Measurements from ENCODE around the gene CACFD1. TPM values are rescaled to one million over a fixed set of nuclear protein-coding genes. Genes with fewer than 3 reads are reported as not detected.

CACFD1 gene
- 15.9 TPM for polyA plus RNA-seq

- no peaks in the 10 kb centered on the region for H3K36me3 Mint-ChIP-seq
- no peaks in the 10 kb centered on the region for H3K9me3 Mint-ChIP-seq
- no peaks in the 10 kb centered on the region for H3K27me3 Mint-ChIP-seq
- H3K4me1 Mint-ChIP-seq = peaks cover 16 to 22% (median 20%) of the 10 kb centered on the region in 3 donors
- peak within 1 kb of the TSS; percentile 95 to 98 (median 97) for H3K27ac Mint-ChIP-seq
- peak within 1 kb of the TSS; percentile 87 to 98 (median 98) for H3K4me3 Mint-ChIP-seq
Observed at GRCh38 chr9:133459476-133460404, at the start of gene CACFD1. TSS of gene CACFD1 (plus strand) at chr9:133459978. CDS start at chr9:133460067, 89 bp downstream.

GRCh38 chr9:133415170-133415569 is 44.6 kb upstream of the CACFD1 start:
- H3K36me3 Mint-ChIP-seq = peaks cover 1% of the 10 kb centered on the region
- peaks cover 0 to 1% (median 0%) of the 10 kb centered on the region in 3 donors for H3K9me3 Mint-ChIP-seq
- H3K27me3 Mint-ChIP-seq = no peaks in the 10 kb centered on the region
- peaks cover 22 to 37% (median 32%) of the 10 kb centered on the region in 3 donors for H3K4me1 Mint-ChIP-seq
- peak overlapping the region in 3 of 4 donors; percentile 52 to 93 (median 77) for H3K4me3 Mint-ChIP-seq
- H3K27ac Mint-ChIP-seq = peak overlapping the region; percentile 61 to 94 (median 62)

- H3K36me3 Mint-ChIP-seq = peaks cover 1% of the 10 kb centered on the region
- peaks cover 2% of the 10 kb centered on the region for H3K27me3 Mint-ChIP-seq
- peaks cover 0 to 1% (median 0%) of the 10 kb centered on the region in 3 donors for H3K9me3 Mint-ChIP-seq
- peaks cover 34 to 50% (median 46%) of the 10 kb centered on the region in 3 donors for H3K4me1 Mint-ChIP-seq
- H3K4me3 Mint-ChIP-seq = peak within 1 kb of the TSS; percentile 90 to 96 (median 94)
- peak within 1 kb of the TSS; percentile 88 to 94 (median 91) for H3K27ac Mint-ChIP-seq
Observed at GRCh38 chr9:133417541-133418461, 42.0 kb upstream of the CACFD1 start, which contains the start of gene REXO4. TSS of gene REXO4 (minus strand) at chr9:133418010. CDS start at chr9:133417844, 166 bp downstream.

GRCh38 chr9:133419005-133419404 is 40.8 kb upstream of the CACFD1 start:
- peak overlapping the region; percentile 90 to 96 (median 94) for H3K4me3 Mint-ChIP-seq
- no peaks in the 10 kb centered on the region for H3K36me3 Mint-ChIP-seq
- H3K4me1 Mint-ChIP-seq = peaks cover 36 to 50% (median 46%) of the 10 kb centered on the region in 3 donors
- peaks cover 2% of the 10 kb centered on the region for H3K27me3 Mint-ChIP-seq
- H3K27ac Mint-ChIP-seq = peak overlapping the region; percentile 88 to 94 (median 91)
- H3K9me3 Mint-ChIP-seq = peaks cover 0 to 1% (median 0%) of the 10 kb centered on the region in 3 donors

GRCh38 chr9:133420392-133420827 is 39.4 kb upstream of the CACFD1 start:
- Mint-ChIP-seq H3K4me3 (peak overlapping the region; percentile 51 to 94 (median 68)), H3K36me3 (no peaks in the 10 kb centered on the region), H3K4me1 (peaks cover 36 to 42% (median 37%) of the 10 kb centered on the region in 3 donors), H3K27ac (peak overlapping the region; percentile 93 to 98 (median 95)), H3K27me3 (peaks cover 2% of the 10 kb centered on the region), H3K9me3 (peaks cover 0 to 1% (median 0%) of the 10 kb centered on the region in 3 donors)

GRCh38 chr9:133421615-133422542 is 37.9 kb upstream of the CACFD1 start, which contains the start of gene ADAMTS13:
TSS of gene ADAMTS13 (plus strand) at chr9:133422367. CDS start at chr9:133422444, 77 bp downstream.
- Mint-ChIP-seq H3K4me3 (peak within 1 kb of the TSS in 2 of 4 donors; percentile 64 to 74), H3K4me1 (peaks cover 24 to 34% (median 24%) of the 10 kb centered on the region in 3 donors), H3K27me3 (peaks cover 3% of the 10 kb centered on the region), H3K27ac (peak within 1 kb of the TSS; percentile 93 to 98 (median 95)), H3K36me3 (no peaks in the 10 kb centered on the region), H3K9me3 (peaks cover 0 to 1% (median 0%) of the 10 kb centered on the region in 3 donors)

- Mint-ChIP-seq H3K36me3 (no peaks in the 10 kb centered on the region), H3K4me3 (no peak overlapping the region), H3K4me1 (peaks cover 23 to 30% (median 27%) of the 10 kb centered on the region in 3 donors), H3K27me3 (peaks cover 5% of the 10 kb centered on the region), H3K27ac (peak overlapping the region in 2 of 3 donors; percentile 21 to 46), H3K9me3 (peaks cover 0 to 1% (median 0%) of the 10 kb centered on the region in 3 donors)
Observed at GRCh38 chr9:133423216-133423615, 36.6 kb upstream of the CACFD1 start.

GRCh38 chr9:133424187-133424586 is 35.6 kb upstream of the CACFD1 start:
- no peaks in the 10 kb centered on the region for H3K36me3 Mint-ChIP-seq
- H3K4me1 Mint-ChIP-seq = peaks cover 17 to 23% (median 22%) of the 10 kb centered on the region in 3 donors

GRCh38 chr9:133425049-133425632 is 34.6 kb upstream of the CACFD1 start:
- Mint-ChIP-seq H3K4me1 (peaks cover 14 to 19% (median 18%) of the 10 kb centered on the region in 3 donors), H3K4me3 (no peak overlapping the region), H3K9me3 (no peaks in the 10 kb centered on the region), H3K27ac (peak overlapping the region in 1 of 3 donors; percentile 16), H3K36me3 (no peaks in the 10 kb centered on the region), H3K27me3 (peaks cover 5% of the 10 kb centered on the region)

More at GRCh38 chr9:133424187-133424586, 35.6 kb upstream of the CACFD1 start:
- Mint-ChIP-seq H3K27me3 (peaks cover 5% of the 10 kb centered on the region), H3K9me3 (no peaks in the 10 kb centered on the region), H3K4me3 (no peak overlapping the region), H3K27ac (no peak overlapping the region)

GRCh38 chr9:133426011-133426410 is 33.8 kb upstream of the CACFD1 start:
- H3K4me3 Mint-ChIP-seq = peak overlapping the region in 1 of 4 donors; percentile 43
- H3K36me3 Mint-ChIP-seq = no peaks in the 10 kb centered on the region
- H3K9me3 Mint-ChIP-seq = no peaks in the 10 kb centered on the region
- H3K27me3 Mint-ChIP-seq = peaks cover 4% of the 10 kb centered on the region
- peaks cover 8 to 14% (median 12%) of the 10 kb centered on the region in 3 donors for H3K4me1 Mint-ChIP-seq
- H3K27ac Mint-ChIP-seq = peak overlapping the region in 1 of 3 donors; percentile 16

- H3K27me3 Mint-ChIP-seq = peaks cover 4% of the 10 kb centered on the region
- no peak overlapping the region for H3K27ac Mint-ChIP-seq
- H3K9me3 Mint-ChIP-seq = no peaks in the 10 kb centered on the region
- peak overlapping the region; percentile 68 to 85 (median 77) for H3K4me3 Mint-ChIP-seq
- no peaks in the 10 kb centered on the region for H3K36me3 Mint-ChIP-seq
- peaks cover 2 to 7% (median 6%) of the 10 kb centered on the region in 3 donors for H3K4me1 Mint-ChIP-seq
Observed at GRCh38 chr9:133427658-133428348, 32.0 kb upstream of the CACFD1 start.

- no peaks in the 10 kb centered on the region for H3K9me3 Mint-ChIP-seq
- peaks cover 0 to 7% (median 6%) of the 10 kb centered on the region in 3 donors for H3K4me1 Mint-ChIP-seq
- H3K27ac Mint-ChIP-seq = no peak overlapping the region
- H3K27me3 Mint-ChIP-seq = peaks cover 4% of the 10 kb centered on the region
- H3K4me3 Mint-ChIP-seq = peak overlapping the region in 3 of 4 donors; percentile 17 to 60 (median 30)
- H3K36me3 Mint-ChIP-seq = no peaks in the 10 kb centered on the region
Observed at GRCh38 chr9:133428617-133429101, 31.1 kb upstream of the CACFD1 start.
